ENCODE data around the gene SH3BGR.

The SH3BGR gene

GRCh38 chr21:39555911-39556590 is 104.3 kb downstream of the SH3BGR start:
- no peak for DNase-seq

GRCh38 chr21:39559511-39559910 is 107.7 kb downstream of the SH3BGR start:
- DNase-seq, result no peak

- no peak for DNase-seq
These were observed 109.4 kb downstream of the SH3BGR start for GRCh38 chr21:39561140-39561539.

GRCh38 chr21:39562791-39563770 is 111.3 kb downstream of the SH3BGR start:
- no peak for DNase-seq

GRCh38 chr21:39564200-39564599 is 112.4 kb downstream of the SH3BGR start:
- DNase-seq, result no peak

All from inflammatory macrophage treated with lipopolysaccharide for 1 hour (primary cell).